ENCODE data around the gene SLC6A18. TPM values are rescaled to one million over a fixed set of nuclear protein-coding genes. Genes with fewer than 3 reads are reported as not detected.
A peak's percentile ranks its signal among the peaks of the same experiment; 100 is the strongest.

SLC6A18 gene
- total and polyA plus RNA-seq, 2 of the 13 experiments (the other 11 are each of a cell fraction or from before 2014, with no cell fraction given), result not detected

- TF ChIP-seq, protein P1, sequence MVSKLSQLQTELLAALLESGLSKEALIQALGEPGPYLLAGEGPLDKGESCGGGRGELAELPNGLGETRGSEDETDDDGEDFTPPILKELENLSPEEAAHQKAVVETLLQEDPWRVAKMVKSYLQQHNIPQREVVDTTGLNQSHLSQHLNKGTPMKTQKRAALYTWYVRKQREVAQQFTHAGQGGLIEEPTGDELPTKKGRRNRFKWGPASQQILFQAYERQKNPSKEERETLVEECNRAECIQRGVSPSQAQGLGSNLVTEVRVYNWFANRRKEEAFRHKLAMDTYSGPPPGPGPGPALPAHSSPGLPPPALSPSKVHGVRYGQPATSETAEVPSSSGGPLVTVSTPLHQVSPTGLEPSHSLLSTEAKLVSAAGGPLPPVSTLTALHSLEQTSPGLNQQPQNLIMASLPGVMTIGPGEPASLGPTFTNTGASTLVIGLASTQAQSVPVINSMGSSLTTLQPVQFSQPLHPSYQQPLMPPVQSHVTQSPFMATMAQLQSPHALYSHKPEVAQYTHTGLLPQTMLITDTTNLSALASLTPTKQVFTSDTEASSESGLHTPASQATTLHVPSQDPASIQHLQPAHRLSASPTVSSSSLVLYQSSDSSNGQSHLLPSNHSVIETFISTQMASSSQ (IDR thresholded peaks at IDR 0.05; ENCODE audit: low read depth), result 0 out of 2 replicates have a peak, but pooled peaks have one; percentile 31
- TF ChIP-seq, protein P1 (CRISPR knock-in tag; IDR thresholded peaks at IDR 0.05; ENCODE audit: borderline replicate concordance), result peak; percentile 70
- no peak for TF ChIP-seq DNMT3B (CRISPR knock-in tag; conservative IDR thresholded peaks at IDR 0.05)
- TF ChIP-seq TOPORS (CRISPR knock-in tag; IDR thresholded peaks at IDR 0.05), result no peak
- TF ChIP-seq NCOA1 (CRISPR knock-in tag; IDR thresholded peaks at IDR 0.05), result no peak
- peak; percentile 77 for TF ChIP-seq SOX5 (CRISPR knock-in tag; IDR thresholded peaks at IDR 0.05; ENCODE audit: borderline replicate concordance)
- no peak for TF ChIP-seq ARNT (IDR thresholded peaks at IDR 0.05)
- no peak for TF ChIP-seq CENPBD1 (CRISPR knock-in tag; IDR thresholded peaks at IDR 0.05; ENCODE audit: borderline replicate concordance, low read depth)
- TF ChIP-seq CHD4 (IDR thresholded peaks at IDR 0.05; ENCODE audit: borderline replicate concordance, low read length), result no peak
- no peak for TF ChIP-seq MBNL3 (CRISPR knock-in tag; conservative IDR thresholded peaks at IDR 0.05)
- no peak for TF ChIP-seq TIGD3 (CRISPR knock-in tag; IDR thresholded peaks at IDR 0.05; ENCODE audit: borderline replicate concordance)
- peak; percentile 34 for TF ChIP-seq XRCC5 (optimal IDR thresholded peaks at IDR 0.05; ENCODE audit: low read length)
- TF ChIP-seq, protein P2, sequence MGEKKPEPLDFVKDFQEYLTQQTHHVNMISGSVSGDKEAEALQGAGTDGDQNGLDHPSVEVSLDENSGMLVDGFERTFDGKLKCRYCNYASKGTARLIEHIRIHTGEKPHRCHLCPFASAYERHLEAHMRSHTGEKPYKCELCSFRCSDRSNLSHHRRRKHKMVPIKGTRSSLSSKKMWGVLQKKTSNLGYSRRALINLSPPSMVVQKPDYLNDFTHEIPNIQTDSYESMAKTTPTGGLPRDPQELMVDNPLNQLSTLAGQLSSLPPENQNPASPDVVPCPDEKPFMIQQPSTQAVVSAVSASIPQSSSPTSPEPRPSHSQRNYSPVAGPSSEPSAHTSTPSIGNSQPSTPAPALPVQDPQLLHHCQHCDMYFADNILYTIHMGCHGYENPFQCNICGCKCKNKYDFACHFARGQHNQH (CRISPR knock-in tag; IDR thresholded peaks at IDR 0.05), result peak; percentile 55; the same call in 1 of the 2 replicates
- TF ChIP-seq ZNF577 (CRISPR knock-in tag; IDR thresholded peaks at IDR 0.05; ENCODE audit: borderline replicate concordance, low read depth), result no peak
- no peak for TF ChIP-seq CREB1 (IDR thresholded peaks at IDR 0.05)
- TF ChIP-seq CREB1 (CRISPR knock-in tag; IDR thresholded peaks at IDR 0.05), result no peak
- peak; percentile 74; the same call in 1 of the 2 replicates for TF ChIP-seq ARNT2 (CRISPR knock-in tag; IDR thresholded peaks at IDR 0.05; ENCODE audit: low read depth)
- 0 out of 2 replicates have a peak, but pooled peaks have one; percentile 58 for TF ChIP-seq BRF2 (CRISPR knock-in tag; IDR thresholded peaks at IDR 0.05)
- TF ChIP-seq MXI1 (IDR thresholded peaks at IDR 0.05; ENCODE audit: borderline replicate concordance, low read depth, low read length), result no peak
- TF ChIP-seq ELF3 (CRISPR knock-in tag; IDR thresholded peaks at IDR 0.05), result peak; percentile 89
Observed at GRCh38 chr5:1185629-1186350, 39.4 kb upstream of the SLC6A18 start (continued).

Measured in HepG2 (cell line).